Measurements from ENCODE around the gene SOCS6.

DNA sequence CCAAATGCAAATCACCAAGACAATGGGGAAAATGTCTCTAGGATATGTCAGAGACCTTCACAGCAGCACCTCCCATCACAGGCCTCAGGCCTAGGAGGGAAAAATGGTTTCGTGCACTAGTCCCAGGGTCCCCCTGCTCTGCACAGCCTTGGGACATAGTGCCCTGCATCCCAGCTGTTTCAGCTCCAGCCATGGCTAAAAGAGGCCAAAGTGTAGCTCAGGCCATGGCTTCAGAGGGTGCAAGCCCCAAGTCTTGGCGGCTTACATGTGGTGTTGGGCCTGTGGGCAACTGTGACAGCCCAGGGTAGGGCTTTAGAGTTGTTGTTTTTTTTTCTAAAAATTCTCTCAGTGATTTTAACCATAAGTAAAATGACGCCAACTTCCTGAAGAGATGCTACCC lies 25.5 kb upstream of the SOCS6 start:
- TF ChIP-seq, protein P1, sequence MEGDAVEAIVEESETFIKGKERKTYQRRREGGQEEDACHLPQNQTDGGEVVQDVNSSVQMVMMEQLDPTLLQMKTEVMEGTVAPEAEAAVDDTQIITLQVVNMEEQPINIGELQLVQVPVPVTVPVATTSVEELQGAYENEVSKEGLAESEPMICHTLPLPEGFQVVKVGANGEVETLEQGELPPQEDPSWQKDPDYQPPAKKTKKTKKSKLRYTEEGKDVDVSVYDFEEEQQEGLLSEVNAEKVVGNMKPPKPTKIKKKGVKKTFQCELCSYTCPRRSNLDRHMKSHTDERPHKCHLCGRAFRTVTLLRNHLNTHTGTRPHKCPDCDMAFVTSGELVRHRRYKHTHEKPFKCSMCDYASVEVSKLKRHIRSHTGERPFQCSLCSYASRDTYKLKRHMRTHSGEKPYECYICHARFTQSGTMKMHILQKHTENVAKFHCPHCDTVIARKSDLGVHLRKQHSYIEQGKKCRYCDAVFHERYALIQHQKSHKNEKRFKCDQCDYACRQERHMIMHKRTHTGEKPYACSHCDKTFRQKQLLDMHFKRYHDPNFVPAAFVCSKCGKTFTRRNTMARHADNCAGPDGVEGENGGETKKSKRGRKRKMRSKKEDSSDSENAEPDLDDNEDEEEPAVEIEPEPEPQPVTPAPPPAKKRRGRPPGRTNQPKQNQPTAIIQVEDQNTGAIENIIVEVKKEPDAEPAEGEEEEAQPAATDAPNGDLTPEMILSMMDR (IDR thresholded peaks at IDR 0.05) = no peak
- TF ChIP-seq POLR2A (IDR thresholded peaks at IDR 0.05) = no peak
- no peak for TF ChIP-seq POLR2AphosphoS5 (IDR thresholded peaks at IDR 0.05)

Data from gastroesophageal sphincter (tissue), 3 donors.